HEK293T (cell line): ENCODE data around the gene STAB1.

Source experiments
- ARNT ChIP-seq: fragments of 450-650 bp; IDR thresholded peaks from 2 replicates; pipeline ENCODE4 v1.6.1; 2017; ENCODE audit warnings: mild to moderate bottlenecking
- BHLHE40 ChIP-seq: fragments of 450-650 bp; IDR thresholded peaks from 2 replicates; pipeline ENCODE4 v1.6.1; 2016; ENCODE audit warnings: mild to moderate bottlenecking, moderate library complexity, borderline replicate concordance
- CTBP1 ChIP-seq: fragments of 450-650 bp; IDR thresholded peaks from 2 replicates; pipeline ENCODE4 v1.6.1; 2016; ENCODE audit warnings: borderline replicate concordance
- ELF4 ChIP-seq: fragments of 450-650 bp; IDR thresholded peaks from 2 replicates; pipeline ENCODE4 v1.6.1; 2017; ENCODE audit warnings: antibody characterized with exemption
- FOXA1 ChIP-seq: fragments of 450-650 bp; IDR thresholded peaks from 2 replicates; pipeline ENCODE4 v1.6.1; 2016; ENCODE audit warnings: mild to moderate bottlenecking
- FOXK2 ChIP-seq: fragments of 450-650 bp; IDR thresholded peaks from 2 replicates; pipeline ENCODE4 v1.6.1; 2016; ENCODE audit warnings: mild to moderate bottlenecking
- FOXM1 ChIP-seq: fragments of 450-650 bp; IDR thresholded peaks from 2 replicates; pipeline ENCODE4 v1.6.1; 2017; ENCODE audit warnings: mild to moderate bottlenecking, borderline replicate concordance
- HDGF ChIP-seq: fragments of 450-650 bp; IDR thresholded peaks from 2 replicates; pipeline ENCODE4 v1.6.1; 2017; ENCODE audit warnings: antibody characterized with exemption, borderline replicate concordance
- SP1 ChIP-seq: fragments of 450-650 bp; IDR thresholded peaks from 2 replicates; pipeline ENCODE4 v1.6.1; 2017
- SUZ12 ChIP-seq: fragments of 450-650 bp; IDR thresholded peaks from 2 replicates; pipeline ENCODE4 v1.6.1; 2016; ENCODE audit warnings: mild to moderate bottlenecking
- TARDBP ChIP-seq: fragments of 450-650 bp; IDR thresholded peaks from 2 replicates; pipeline ENCODE4 v1.6.1; 2016
- ZNF384 ChIP-seq: fragments of 450-650 bp; IDR thresholded peaks from 2 replicates; pipeline ENCODE4 v1.6.1; 2016
- TF ChIP-seq, protein P1 (sequence below): fragments of 450-650 bp; IDR thresholded peaks from 2 replicates; pipeline ENCODE4 v1.6.1; 2016

DNA sequence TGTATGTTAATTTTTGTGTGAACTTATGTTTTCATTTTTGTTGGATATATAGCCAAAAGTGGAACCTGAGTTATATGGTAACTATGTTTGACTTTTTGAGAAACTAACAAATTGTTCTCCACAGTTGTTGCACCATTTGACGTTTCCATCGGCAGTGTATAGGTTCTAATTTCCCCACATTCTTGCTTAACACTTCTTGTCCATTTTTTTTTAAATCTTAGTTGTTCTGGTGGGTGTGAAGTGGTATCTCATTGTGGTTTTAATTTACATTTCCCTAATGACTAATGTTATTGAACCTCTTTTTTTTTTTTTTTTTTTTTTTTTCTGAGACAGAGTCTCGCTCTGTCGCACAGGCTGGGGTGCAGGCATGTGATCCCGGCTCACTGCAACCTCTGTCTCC lies 31.7 kb upstream of the STAB1 start:
- no peak for TF ChIP-seq SP1
- no peak for TF ChIP-seq SUZ12
- TF ChIP-seq CTBP1 = no peak
- no peak for TF ChIP-seq FOXA1
- no peak for TF ChIP-seq BHLHE40
- no peak for TF ChIP-seq ZNF384
- TF ChIP-seq ARNT = no peak
- TF ChIP-seq HDGF = no peak
- TF ChIP-seq FOXM1 = no peak
- TF ChIP-seq TARDBP = no peak
- TF ChIP-seq FOXK2 = no peak
- TF ChIP-seq, protein P1, sequence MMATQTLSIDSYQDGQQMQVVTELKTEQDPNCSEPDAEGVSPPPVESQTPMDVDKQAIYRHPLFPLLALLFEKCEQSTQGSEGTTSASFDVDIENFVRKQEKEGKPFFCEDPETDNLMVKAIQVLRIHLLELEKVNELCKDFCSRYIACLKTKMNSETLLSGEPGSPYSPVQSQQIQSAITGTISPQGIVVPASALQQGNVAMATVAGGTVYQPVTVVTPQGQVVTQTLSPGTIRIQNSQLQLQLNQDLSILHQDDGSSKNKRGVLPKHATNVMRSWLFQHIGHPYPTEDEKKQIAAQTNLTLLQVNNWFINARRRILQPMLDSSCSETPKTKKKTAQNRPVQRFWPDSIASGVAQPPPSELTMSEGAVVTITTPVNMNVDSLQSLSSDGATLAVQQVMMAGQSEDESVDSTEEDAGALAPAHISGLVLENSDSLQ = no peak
- no peak for TF ChIP-seq ELF4
